HG02973 (cell line): ENCODE results near the gene SPRN.
A peak's percentile ranks its signal among the peaks of the same experiment; 100 is the strongest.
"Not testable (repeated sequence)": the region's sequence is repeated elsewhere in the genome, so short reads cannot be mapped to it uniquely, and the experiment has no call there.

ENCODE experiments used
- ATAC-seq: cut with Tn5 transposase; IDR thresholded peaks from one replicate; pipeline ENCODE4 v1.9.1; 2021; ENCODE audit warnings: moderate library complexity; ENCODE audit not compliant: unreplicated experiment

SPRN gene

GRCh38 chr10:133388973-133389818 is 35.2 kb downstream of the SPRN start:
- peak; percentile 84 for ATAC-seq

GRCh38 chr10:133388236-133388972 is 36.0 kb downstream of the SPRN start:
- peak; percentile 2 for ATAC-seq

- not testable (repeated sequence) for ATAC-seq
Observed at GRCh38 chr10:133386951-133387350, 37.5 kb downstream of the SPRN start.

GRCh38 chr10:133385214-133385613 is 39.2 kb downstream of the SPRN start:
- no peak for ATAC-seq

GRCh38 chr10:133384071-133384470 is 40.4 kb downstream of the SPRN start:
- no peak for ATAC-seq

GRCh38 chr10:133383551-133383950 is 40.9 kb downstream of the SPRN start:
- ATAC-seq: no peak

GRCh38 chr10:133381036-133381435 is 43.4 kb downstream of the SPRN start:
- no peak for ATAC-seq

GRCh38 chr10:133379801-133380666 is 44.4 kb downstream of the SPRN start:
- no peak for ATAC-seq

GRCh38 chr10:133379152-133379800 is 45.1 kb downstream of the SPRN start, which contains the start of gene PAOX:
Gene PAOX (plus strand): TSS chr10:133379262. CDS start chr10:133379317, 55 bp downstream.
- ATAC-seq: peak; percentile 49

- ATAC-seq: no peak
Observed at GRCh38 chr10:133378251-133379096, 46.0 kb downstream of the SPRN start.

GRCh38 chr10:133377818-133378250 is 46.6 kb downstream of the SPRN start:
- ATAC-seq: no peak

- no peak for ATAC-seq
Observed at GRCh38 chr10:133377025-133377817, 47.2 kb downstream of the SPRN start.

- ATAC-seq: not testable (repeated sequence)
Observed at GRCh38 chr10:133376183-133376582, 48.2 kb downstream of the SPRN start.

- ATAC-seq: no peak
Observed at GRCh38 chr10:133375357-133376115, 48.9 kb downstream of the SPRN start.

- ATAC-seq: peak; percentile 93
Observed at GRCh38 chr10:133373174-133374090, 51.0 kb downstream of the SPRN start, which contains the start of gene ECHS1. Gene ECHS1 (minus strand): TSS chr10:133373354. CDS start chr10:133373333, 21 bp downstream.

- no peak for ATAC-seq
Observed at GRCh38 chr10:133372507-133372906, 51.9 kb downstream of the SPRN start.
